Heart right ventricle (tissue), 16 donors: Measurements from ENCODE around the gene INHBC. TPM values are rescaled to one million over a fixed set of nuclear protein-coding genes. Genes with fewer than 3 reads are reported as not detected.

ENCODE experiments used
- ATAC-seq, 8 donors: fragments of 200-7000 bp; cut with Tn5 transposase; one replicate each; pipeline ENCODE4 v1.9.1; 2020; ENCODE audit warnings: mild to moderate bottlenecking in 8 of 8, moderate library complexity in 8 of 8, moderate number of reproducible peaks in 1 of 8
- DNase-seq, 2 donors: peaks; one replicate each; pipeline ENCODE4 v3.0.0-alpha.2; 2020
- H3K27ac ChIP-seq, 10 donors: fragments of 200-600 bp; sonication (generic) in 2 of 10; one replicate each; pipeline versions ENCODE4 v1.5.0 to v1.8.0; 2020 to 2022; ENCODE audit warnings: mild to moderate bottlenecking in 3 of 10
- H3K27me3 ChIP-seq, 7 donors: fragments of 200-600 bp; one replicate each; pipeline ENCODE4 v1.8.0; 2021 to 2022; ENCODE audit warnings: mild to moderate bottlenecking in 2 of 7
- H3K36me3 ChIP-seq, 9 donors: fragments of 200-600 bp; sonication (generic) in 1 of 9; one replicate each; pipeline versions ENCODE4 v1.5.0 to v1.8.0; 2020 to 2022; ENCODE audit warnings: mild to moderate bottlenecking in 2 of 9
- H3K4me1 ChIP-seq, 9 donors: fragments of 200-600 bp; sonication (generic) in 1 of 9; one replicate each; pipeline versions ENCODE4 v1.5.0 to v1.8.0; 2020 to 2022; ENCODE audit warnings: mild to moderate bottlenecking in 4 of 9
- H3K4me3 ChIP-seq, 10 donors: fragments of 200-600 bp; sonication (generic) in 2 of 10; one replicate each; pipeline versions ENCODE4 v1.5.0 to v1.8.0; 2020 to 2022; ENCODE audit warnings: mild to moderate bottlenecking in 7 of 10, moderate library complexity in 2 of 10
- H3K9me3 ChIP-seq, 11 donors: fragments of 200-600 bp in 10 of 11; sonication (generic) in 2 of 11; one replicate each; pipeline versions ENCODE4 v1.5.0 to v1.8.0; 2013 to 2022; ENCODE audit warnings: mild to moderate bottlenecking in 2 of 11, control low read depth in 1 of 11, moderate library complexity in 1 of 11
- WGBS, 2 donors: extraction: QIAGEN DNeasy Blood & Tissue Kit; methylation state at CpG; one replicate each; pipeline ENCODE4 v1.1.7; 2013; ENCODE audit warnings: inconsistent platforms in 1 of 2; 5-methylcytosine and 5-hydroxymethylcytosine counted together
- intact Hi-C, 10 donors: fragments of 100-400 bp; cut with DNase I; formaldehyde crosslinking; loops; one replicate each; pipeline versions ENCODE4 v1.11.1 to v1.14.2; 2022
- polyA plus RNA-seq, 2 donors: library from polyadenylated mRNA; stranded (reverse); fragments of 200-250 nt; gene quantifications; one replicate each; pipeline ENCODE4 v1.2.3, GENCODE V29; 2013
- total RNA-seq, 10 donors: library from RNA; stranded (reverse); fragmentation: NEBNext Ultra II Directional in 3 of 10; extraction: Animal tissue kit (Norgen Biotek cat#: 25700) in 3 of 10; gene quantifications; one replicate each; pipeline versions ENCODE4 v1.2.1 to v1.2.4, GENCODE V29; 2021 to 2023
- TF ChIP-seq, protein P1 (sequence below), 9 donors: fragments of 200-600 bp; sonication (generic) in 2 of 9; IDR thresholded peaks; one replicate each; pipeline versions ENCODE4 v1.5.0 to v1.8.0; 2021 to 2022; ENCODE audit warnings: antibody characterized with exemption in 9 of 9, mild to moderate bottlenecking in 5 of 9, moderate library complexity in 1 of 9
- donor health status: Arrhythmogenic right ventricular cardiomyopathy.
- donor health status: ischemic (EF 13 %, LVEDD 7.1; RV severe dilation, severe dysfunction).
- donor health status: healthy with polysubstance abuse.
- donor health status: DM: no; HTN: yes; CAD: no.
- donor health status: DM: no; HTN: no; CAD: no.
- donor health status: ischemic (EF 25% LVEDD 6.9; RV normal size, moderate dysfunction).
- donor health status: ischemic (EF 25% LVEDD 5.7; RV mildly dilated, moderate dysfunction).
- donor health status: healthy.
- donor health status: DM: yes; HTN: yes; CAD: no.
- donor health status: Ischemic cardiomyopathy.
- donor health status: ischemic (EF 35%, LVEDD 5.7; RV mildly dilated, moderate dysfunction).
- donor health status: nonischemic (EF 11% LVEDD 7.7; RV severe dilation, severe dysfunction).
- donor health status: DM: yes; HTN: yes; CAD: no.
- donor health status: PGD.
- donor health status: ischemic (EF 29% LVEDD 5.4; RV normal size, mild dysfunction).
- donor health status: nonischemic (EF 23%, LVEDD 6.1; RV moderate dilation, normal function).

Gene INHBC
- total and polyA plus RNA-seq, 12 donors = 0.03 to 0.13 TPM; not detected in 10

DNA sequence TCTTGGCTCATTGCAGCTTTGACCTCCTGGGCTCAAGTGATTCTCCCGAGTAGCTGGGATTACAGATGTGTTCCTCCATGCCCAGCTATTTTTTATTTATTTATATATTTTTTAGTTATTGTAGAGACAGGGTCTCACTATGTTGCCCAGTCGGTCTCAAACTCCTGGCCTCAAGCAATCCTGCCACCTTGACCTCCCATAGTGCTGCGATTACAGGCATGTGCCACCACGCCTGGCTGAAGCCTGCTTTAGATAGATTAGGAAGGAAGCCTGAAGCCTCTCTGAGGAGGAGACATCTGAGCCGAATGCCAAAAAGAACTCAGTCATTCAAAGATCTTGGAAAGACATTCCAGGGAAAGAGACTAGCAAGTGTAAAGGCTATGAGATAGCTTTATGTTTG lies 10.2 kb downstream of the INHBC start:
- intact Hi-C loops = no loop called here
- peaks cover 0 to 10% (median 0%) of the 10 kb centered on the region in 11 donors for H3K9me3 ChIP-seq

DNA sequence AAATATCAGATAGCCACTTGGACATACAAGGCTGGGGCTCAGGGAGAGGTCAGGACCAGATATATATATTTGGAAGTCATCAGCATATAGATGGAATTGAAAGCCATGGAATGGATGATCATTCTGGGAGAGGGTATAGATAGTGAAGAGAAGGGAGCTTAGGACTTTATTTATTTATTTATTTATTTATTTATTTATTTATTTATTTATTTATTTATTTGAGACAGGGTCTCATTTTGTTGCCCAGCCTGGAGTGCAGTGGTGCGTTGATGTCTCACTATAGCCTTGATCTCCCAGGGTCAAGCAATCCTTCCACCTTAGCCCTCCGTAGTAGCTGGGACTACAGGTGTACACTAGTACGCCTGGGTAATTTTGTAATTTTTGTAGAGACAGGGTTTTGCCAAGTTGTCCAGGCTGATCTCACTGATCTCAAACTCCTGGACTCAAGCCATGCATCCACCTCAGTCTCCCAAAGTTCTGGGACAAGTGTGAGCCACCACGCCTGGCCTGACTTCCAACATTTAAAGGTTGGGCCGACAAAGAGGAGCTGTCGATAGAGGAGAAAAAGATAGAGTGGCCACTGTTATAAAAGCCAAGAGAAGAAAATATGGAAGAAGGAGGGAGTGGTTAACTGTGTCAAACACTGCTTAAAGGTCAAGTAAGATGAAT lies 11.8 kb downstream of the INHBC start:
- no peaks in the 10 kb centered on the region for H3K27me3 ChIP-seq
- no peak for ATAC-seq
- TF ChIP-seq, protein P1, sequence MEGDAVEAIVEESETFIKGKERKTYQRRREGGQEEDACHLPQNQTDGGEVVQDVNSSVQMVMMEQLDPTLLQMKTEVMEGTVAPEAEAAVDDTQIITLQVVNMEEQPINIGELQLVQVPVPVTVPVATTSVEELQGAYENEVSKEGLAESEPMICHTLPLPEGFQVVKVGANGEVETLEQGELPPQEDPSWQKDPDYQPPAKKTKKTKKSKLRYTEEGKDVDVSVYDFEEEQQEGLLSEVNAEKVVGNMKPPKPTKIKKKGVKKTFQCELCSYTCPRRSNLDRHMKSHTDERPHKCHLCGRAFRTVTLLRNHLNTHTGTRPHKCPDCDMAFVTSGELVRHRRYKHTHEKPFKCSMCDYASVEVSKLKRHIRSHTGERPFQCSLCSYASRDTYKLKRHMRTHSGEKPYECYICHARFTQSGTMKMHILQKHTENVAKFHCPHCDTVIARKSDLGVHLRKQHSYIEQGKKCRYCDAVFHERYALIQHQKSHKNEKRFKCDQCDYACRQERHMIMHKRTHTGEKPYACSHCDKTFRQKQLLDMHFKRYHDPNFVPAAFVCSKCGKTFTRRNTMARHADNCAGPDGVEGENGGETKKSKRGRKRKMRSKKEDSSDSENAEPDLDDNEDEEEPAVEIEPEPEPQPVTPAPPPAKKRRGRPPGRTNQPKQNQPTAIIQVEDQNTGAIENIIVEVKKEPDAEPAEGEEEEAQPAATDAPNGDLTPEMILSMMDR (IDR thresholded peaks at IDR 0.05) = no peak
- H3K27ac ChIP-seq = no peak overlapping the region
- H3K9me3 ChIP-seq = peaks cover 0 to 6% (median 0%) of the 10 kb centered on the region in 11 donors
- H3K4me3 ChIP-seq = no peak overlapping the region
- WGBS, 2 donors = 96 to 97% methylated on average over 6 of the region's 6 CpGs
- H3K4me1 ChIP-seq = peaks cover 0 to 4% (median 0%) of the 10 kb centered on the region in 9 donors
- intact Hi-C loops = no loop called here
- no peaks in the 10 kb centered on the region for H3K36me3 ChIP-seq
- DNase-seq = no peak

More for the DNA sequence above, 10.2 kb downstream of the INHBC start:
- Histone ChIP-seq H3K36me3 (no peaks in the 10 kb centered on the region), H3K27me3 (no peaks in the 10 kb centered on the region), H3K4me1 (no peaks in the 10 kb centered on the region), H3K27ac (no peak overlapping the region), H3K4me3 (no peak overlapping the region)
- WGBS, 2 donors = 70% methylated on average over 5 of the region's 5 CpGs
- TF ChIP-seq, protein P1 (IDR thresholded peaks at IDR 0.05) = no peak
- no peak for DNase-seq
- ATAC-seq = no peak

DNA sequence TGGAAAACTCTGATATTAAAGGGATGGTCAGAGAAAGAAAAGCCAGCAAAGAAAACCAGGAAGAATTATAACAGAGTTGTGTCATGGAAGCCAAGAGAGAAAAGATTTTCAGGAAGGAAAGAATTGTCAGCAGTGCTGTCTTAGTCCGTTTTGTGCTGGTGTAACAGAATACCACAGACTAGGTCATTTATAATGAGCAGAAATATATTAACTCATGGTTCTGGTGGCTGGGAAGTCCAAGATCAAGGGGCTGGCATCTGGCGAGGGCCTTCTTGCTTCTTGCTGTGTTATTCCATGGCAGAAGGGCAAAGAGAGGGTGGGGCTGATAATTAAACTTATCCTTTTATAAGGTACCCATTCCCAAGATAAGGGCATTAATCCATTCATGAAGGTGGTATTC lies 14.1 kb downstream of the INHBC start:
- Histone ChIP-seq H3K4me1 (peaks cover 0 to 23% (median 9%) of the 10 kb centered on the region in 9 donors), H3K27ac (no peak overlapping the region), H3K9me3 (no peaks in the 10 kb centered on the region), H3K27me3 (no peaks in the 10 kb centered on the region), H3K36me3 (no peaks in the 10 kb centered on the region), H3K4me3 (no peak overlapping the region)
- intact Hi-C loops = no loop called here
- no peak for DNase-seq
- TF ChIP-seq, protein P1 (IDR thresholded peaks at IDR 0.05) = no peak
- no peak for ATAC-seq
- 87 to 97% methylated on average over 2 of the region's 2 CpGs for WGBS, 2 donors

DNA sequence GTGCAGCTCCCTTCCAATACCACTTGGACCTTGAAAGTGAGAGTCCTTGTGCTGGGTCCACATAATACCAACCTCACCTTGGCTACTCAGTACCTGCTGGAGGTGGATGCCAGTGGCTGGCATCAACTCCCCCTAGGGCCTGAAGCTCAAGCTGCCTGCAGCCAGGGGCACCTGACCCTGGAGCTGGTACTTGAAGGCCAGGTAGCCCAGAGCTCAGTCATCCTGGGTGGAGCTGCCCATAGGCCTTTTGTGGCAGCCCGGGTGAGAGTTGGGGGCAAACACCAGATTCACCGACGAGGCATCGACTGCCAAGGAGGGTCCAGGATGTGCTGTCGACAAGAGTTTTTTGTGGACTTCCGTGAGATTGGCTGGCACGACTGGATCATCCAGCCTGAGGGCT lies 14.8 kb downstream of the INHBC start:
- TF ChIP-seq, protein P1 (IDR thresholded peaks at IDR 0.05) = no peak
- WGBS, 2 donors = 97 to 98% methylated on average over 7 of the region's 7 CpGs
- ATAC-seq = no peak
- intact Hi-C loops = no loop called here
- Histone ChIP-seq H3K36me3 (no peaks in the 10 kb centered on the region), H3K9me3 (no peaks in the 10 kb centered on the region), H3K27me3 (no peaks in the 10 kb centered on the region), H3K4me3 (no peak overlapping the region), H3K27ac (no peak overlapping the region), H3K4me1 (peaks cover 0 to 23% (median 9%) of the 10 kb centered on the region in 9 donors)
- no peak for DNase-seq
